Type B pancreatic cell (in vitro differentiated cells): ENCODE measurements around the gene MYL5. TPM values are rescaled to one million over a fixed set of nuclear protein-coding genes. Genes with fewer than 3 reads are reported as not detected.

ENCODE experiments used
- DNase-seq: peaks from one replicate; pipeline ENCODE4 v3.0.0; 2021; ENCODE audit warnings: mixed read lengths; ENCODE audit not compliant: unreplicated experiment; ENCODE audit errors: extremely low spot score
- H3K27ac Mint-ChIP-seq: 2 replicates; pipeline ENCODE4 v1.8.0; 2021; ENCODE audit warnings: mild to moderate bottlenecking, mixed read lengths
- H3K27me3 Mint-ChIP-seq: 2 replicates; pipeline ENCODE4 v1.8.0; 2021; ENCODE audit warnings: mixed read lengths
- H3K36me3 Mint-ChIP-seq: 2 replicates; pipeline ENCODE4 v1.8.0; 2021; ENCODE audit warnings: mixed read lengths
- H3K4me1 Mint-ChIP-seq: one replicate; pipeline ENCODE4 v1.8.0; 2021; ENCODE audit warnings: mixed read lengths; ENCODE audit not compliant: unreplicated experiment
- H3K4me3 Mint-ChIP-seq: 2 replicates; pipeline ENCODE4 v1.8.0; 2021; ENCODE audit warnings: mild to moderate bottlenecking, mixed read lengths
- H3K9me3 Mint-ChIP-seq: 2 replicates; pipeline ENCODE4 v1.8.0; 2021; ENCODE audit warnings: mixed read lengths
- total RNA-seq: library from RNA; stranded (reverse); gene quantifications from 2 replicates; pipeline ENCODE4 v1.2.1, GENCODE V29; 2021; ENCODE audit warnings: low replicate concordance
- TF ChIP-seq, protein P1 (sequence below): fragments of 200-600 bp; sonication (generic); conservative IDR thresholded peaks from 2 replicates; pipeline ENCODE4 v1.5.0; 2021; ENCODE audit warnings: antibody characterized with exemption, mild to moderate bottlenecking

The MYL5 gene
- total RNA-seq, 1 donor from 2014 or later: 20.2 TPM

DNA sequence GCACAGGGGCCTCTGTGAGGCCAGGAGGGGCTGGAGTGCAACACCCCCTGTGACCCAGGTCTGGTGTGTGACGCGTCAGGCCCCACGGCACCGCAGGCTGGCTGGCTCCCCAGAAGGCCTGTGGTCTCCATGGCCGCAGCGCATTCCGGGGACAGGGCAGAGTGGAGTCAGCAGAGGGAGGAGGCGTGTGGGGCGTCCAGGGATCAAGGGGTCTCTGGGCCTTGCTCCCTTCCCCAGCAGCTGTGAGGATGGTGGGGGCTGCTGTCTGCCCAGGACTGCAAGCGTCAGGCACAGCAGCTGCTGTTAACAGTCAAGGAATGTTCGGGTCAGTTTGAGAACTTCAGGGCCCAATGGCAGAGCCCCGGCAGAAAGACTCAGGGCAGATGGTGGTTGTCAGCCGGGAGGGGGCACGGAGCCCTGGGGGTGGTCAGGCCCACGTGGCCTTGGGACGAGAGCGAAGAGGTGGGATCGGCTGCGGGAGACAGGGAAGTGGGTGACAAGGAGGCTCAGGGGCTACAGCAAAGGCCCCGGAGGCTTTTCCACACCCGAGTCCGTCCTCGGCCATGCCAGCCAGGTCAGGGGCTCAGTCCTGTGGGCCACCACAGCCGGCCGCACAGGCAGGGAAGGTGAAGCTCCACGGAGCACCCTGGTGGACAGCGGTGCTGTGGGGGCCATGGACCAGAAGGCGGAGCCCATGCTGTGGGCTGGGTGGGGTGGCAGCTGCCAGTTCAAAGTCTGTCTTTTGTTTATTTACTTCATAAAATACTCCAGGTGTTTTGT is 49.6 kb downstream of the MYL5 start:
- Mint-ChIP-seq H3K4me3 (no peak overlapping the region), H3K27me3 (no peaks in the 10 kb centered on the region), H3K27ac (no peak overlapping the region), H3K9me3 (no peaks in the 10 kb centered on the region), H3K4me1 (peaks cover 8% of the 10 kb centered on the region), H3K36me3 (peaks cover 7% of the 10 kb centered on the region)
- TF ChIP-seq, protein P1, sequence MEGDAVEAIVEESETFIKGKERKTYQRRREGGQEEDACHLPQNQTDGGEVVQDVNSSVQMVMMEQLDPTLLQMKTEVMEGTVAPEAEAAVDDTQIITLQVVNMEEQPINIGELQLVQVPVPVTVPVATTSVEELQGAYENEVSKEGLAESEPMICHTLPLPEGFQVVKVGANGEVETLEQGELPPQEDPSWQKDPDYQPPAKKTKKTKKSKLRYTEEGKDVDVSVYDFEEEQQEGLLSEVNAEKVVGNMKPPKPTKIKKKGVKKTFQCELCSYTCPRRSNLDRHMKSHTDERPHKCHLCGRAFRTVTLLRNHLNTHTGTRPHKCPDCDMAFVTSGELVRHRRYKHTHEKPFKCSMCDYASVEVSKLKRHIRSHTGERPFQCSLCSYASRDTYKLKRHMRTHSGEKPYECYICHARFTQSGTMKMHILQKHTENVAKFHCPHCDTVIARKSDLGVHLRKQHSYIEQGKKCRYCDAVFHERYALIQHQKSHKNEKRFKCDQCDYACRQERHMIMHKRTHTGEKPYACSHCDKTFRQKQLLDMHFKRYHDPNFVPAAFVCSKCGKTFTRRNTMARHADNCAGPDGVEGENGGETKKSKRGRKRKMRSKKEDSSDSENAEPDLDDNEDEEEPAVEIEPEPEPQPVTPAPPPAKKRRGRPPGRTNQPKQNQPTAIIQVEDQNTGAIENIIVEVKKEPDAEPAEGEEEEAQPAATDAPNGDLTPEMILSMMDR: no peak
- no peak for DNase-seq

DNA sequence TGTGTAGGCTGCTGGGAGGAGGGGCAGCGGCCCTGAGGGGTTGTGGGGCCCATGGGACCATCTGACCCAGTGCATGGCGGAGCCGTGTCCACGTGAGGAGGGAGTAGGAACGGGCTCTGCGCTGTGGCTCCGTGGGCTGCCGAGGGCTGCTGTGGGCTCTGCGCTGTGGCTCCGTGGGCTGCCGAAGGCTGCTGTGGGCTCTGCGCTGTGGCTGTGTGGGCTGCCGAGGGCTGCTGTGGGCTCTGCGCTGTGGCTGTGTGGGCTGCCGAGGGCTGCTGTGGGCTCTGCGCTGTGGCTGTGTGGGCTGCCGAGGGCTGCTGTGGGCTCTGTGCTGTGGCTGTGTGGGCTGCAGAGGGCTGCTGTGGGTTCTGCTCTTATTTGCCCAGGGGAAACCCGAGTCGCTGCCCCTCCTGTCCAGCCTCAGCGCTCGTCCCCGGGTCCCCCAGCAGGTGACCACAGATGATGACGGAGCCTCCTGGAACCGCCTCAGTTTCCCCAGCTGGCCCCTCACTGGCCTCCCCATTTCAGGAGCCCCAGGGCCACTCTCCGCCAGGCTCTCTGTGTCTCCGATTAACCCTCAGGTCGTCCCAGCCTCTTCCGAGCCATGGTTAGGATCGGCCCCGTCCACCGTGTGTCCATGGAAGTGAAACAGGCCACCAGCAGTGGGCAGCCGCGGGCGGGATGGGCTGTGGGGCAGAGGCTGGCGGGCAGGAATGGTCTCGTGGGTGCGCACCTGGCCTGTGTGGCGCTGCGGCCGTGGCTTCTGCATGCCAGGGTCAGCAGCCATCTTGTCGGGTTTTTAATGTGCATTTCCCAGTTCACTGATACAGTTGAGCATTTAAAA is 51.3 kb downstream of the MYL5 start:
- H3K27ac Mint-ChIP-seq: no peak overlapping the region
- no peaks in the 10 kb centered on the region for H3K9me3 Mint-ChIP-seq
- no peak overlapping the region for H3K4me3 Mint-ChIP-seq
- H3K4me1 Mint-ChIP-seq: peaks cover 8% of the 10 kb centered on the region
- TF ChIP-seq, protein P1: no peak
- peaks cover 15% of the 10 kb centered on the region for H3K36me3 Mint-ChIP-seq
- H3K27me3 Mint-ChIP-seq: no peaks in the 10 kb centered on the region
- DNase-seq: no peak

DNA sequence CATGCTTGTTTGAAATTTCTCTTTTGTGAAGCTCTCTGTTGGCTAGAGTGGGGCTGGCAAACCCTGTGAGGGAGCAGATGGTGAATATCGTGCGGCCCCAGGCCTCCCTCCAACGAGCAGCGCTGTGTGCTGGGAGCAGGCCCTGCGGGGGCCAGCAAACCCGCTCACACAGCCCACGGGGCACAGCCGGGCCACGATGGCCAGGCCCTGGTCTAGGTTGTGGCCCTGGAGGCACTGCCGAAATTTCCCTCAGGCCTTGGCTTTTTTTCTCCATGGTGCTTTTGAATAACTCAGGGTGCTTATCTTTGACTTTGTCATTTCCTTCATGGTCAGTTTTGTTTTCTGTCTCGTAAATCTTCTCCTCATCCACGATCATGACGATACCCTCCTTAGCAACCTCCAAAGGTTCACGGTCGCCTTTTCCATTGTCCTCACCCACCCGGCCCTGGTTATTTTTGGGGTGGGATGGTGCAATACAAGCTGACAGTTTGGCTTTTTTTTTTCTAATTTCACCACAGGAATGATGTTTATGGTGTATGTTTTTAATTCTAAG is 52.0 kb downstream of the MYL5 start:
- Mint-ChIP-seq H3K9me3 (no peaks in the 10 kb centered on the region), H3K4me1 (peaks cover 8% of the 10 kb centered on the region), H3K27ac (peak overlapping the region; percentile 42), H3K36me3 (peaks cover 18% of the 10 kb centered on the region), H3K27me3 (no peaks in the 10 kb centered on the region), H3K4me3 (no peak overlapping the region)
- TF ChIP-seq, protein P1: no peak
- no peak for DNase-seq

DNA sequence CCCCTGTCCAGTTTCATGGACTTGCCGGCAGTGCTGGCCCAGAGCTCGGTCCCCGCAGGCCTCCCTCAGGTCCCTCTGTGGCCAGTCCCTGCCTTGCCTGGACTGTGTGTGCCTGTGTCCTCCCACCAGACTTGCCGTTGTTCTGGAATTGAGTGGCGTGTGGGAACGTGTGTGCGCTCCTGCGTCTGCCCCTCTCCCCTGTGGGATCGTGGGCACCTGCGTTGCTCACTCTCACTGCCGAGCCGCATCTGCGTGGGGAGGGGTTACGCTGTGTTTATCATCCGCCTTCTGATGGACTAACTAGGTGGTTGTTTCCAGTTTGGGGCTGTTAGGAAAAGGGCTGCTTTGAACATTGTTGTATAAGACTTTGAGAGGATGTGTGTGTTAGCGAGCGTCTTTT is 52.5 kb downstream of the MYL5 start:
- Mint-ChIP-seq H3K27me3 (no peaks in the 10 kb centered on the region), H3K36me3 (peaks cover 15% of the 10 kb centered on the region), H3K4me3 (no peak overlapping the region), H3K27ac (peak overlapping the region; percentile 42), H3K4me1 (peaks cover 8% of the 10 kb centered on the region), H3K9me3 (no peaks in the 10 kb centered on the region)
- TF ChIP-seq, protein P1: no peak
- no peak for DNase-seq

DNA sequence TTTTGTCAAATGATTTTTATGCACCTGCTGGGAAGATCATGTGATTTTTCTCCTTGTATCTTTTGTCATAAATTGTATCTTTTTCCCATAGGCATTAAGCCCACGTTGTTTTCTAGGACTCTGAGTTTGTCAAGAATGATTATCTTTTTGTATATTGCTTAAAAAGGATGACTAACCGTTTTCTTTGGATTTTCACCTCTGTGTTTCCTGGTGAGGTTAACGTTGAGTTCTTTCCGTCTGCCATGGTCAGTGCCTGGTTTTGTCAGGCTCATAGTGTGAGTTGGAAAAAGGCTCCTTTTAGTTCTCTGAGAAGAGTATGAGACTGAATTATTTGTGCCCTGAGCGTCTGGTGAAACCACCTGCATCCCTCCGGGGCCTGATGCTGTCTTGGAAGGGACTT is 53.2 kb downstream of the MYL5 start:
- no peak overlapping the region for H3K4me3 Mint-ChIP-seq
- TF ChIP-seq, protein P1: no peak
- H3K4me1 Mint-ChIP-seq: peaks cover 8% of the 10 kb centered on the region
- DNase-seq: no peak
- H3K36me3 Mint-ChIP-seq: peaks cover 11% of the 10 kb centered on the region
- no peak overlapping the region for H3K27ac Mint-ChIP-seq
- H3K27me3 Mint-ChIP-seq: no peaks in the 10 kb centered on the region
- no peaks in the 10 kb centered on the region for H3K9me3 Mint-ChIP-seq
